ENCODE results near the gene GMCL2. TPM values are rescaled to one million over a fixed set of nuclear protein-coding genes. Genes with fewer than 3 reads are reported as not detected.

Gene GMCL2
- total RNA-seq, 3 donors from 2014 or later = not detected

GRCh38 chr5:178215280-178216002 is 28.3 kb upstream of the GMCL2 start:
- intact Hi-C loops (cut with DNase I; ENCODE audit: low total_unique reads) = no loop called here
- TF ChIP-seq POLR2A (IDR thresholded peaks at IDR 0.05) (no peak), POLR2AphosphoS5 (IDR thresholded peaks at IDR 0.05) (no peak), CTCF (IDR thresholded peaks at IDR 0.05) (no peak)
- no peak for DNase-seq (ENCODE audit: low spot score in 2 of 2)
- Histone ChIP-seq H3K27ac (no peak overlapping the region), H3K9me3 (no peaks in the 10 kb centered on the region), H3K27me3 (no peaks in the 10 kb centered on the region), H3K4me1 (peaks cover 0 to 12% of the 10 kb centered on the region in 2 donors), H3K36me3 (peaks cover 23% of the 10 kb centered on the region), H3K4me3 (no peak overlapping the region)

- H3K9me3 ChIP-seq = no peaks in the 10 kb centered on the region
- intact Hi-C loops (cut with DNase I; ENCODE audit: low total_unique reads) = no loop called here
- H3K36me3 ChIP-seq = peaks cover 33% of the 10 kb centered on the region
- H3K27me3 ChIP-seq = no peaks in the 10 kb centered on the region
- peaks cover 0 to 12% of the 10 kb centered on the region in 2 donors for H3K4me1 ChIP-seq
- no peak for DNase-seq (ENCODE audit: low spot score in 2 of 2)
- H3K4me3 ChIP-seq = no peak overlapping the region
- TF ChIP-seq CTCF (IDR thresholded peaks at IDR 0.05) = no peak
- TF ChIP-seq POLR2AphosphoS5 (IDR thresholded peaks at IDR 0.05) = no peak
- no peak for TF ChIP-seq POLR2A (IDR thresholded peaks at IDR 0.05)
- H3K27ac ChIP-seq = peak overlapping the region; percentile 54 to 56
These were observed 27.1 kb upstream of the GMCL2 start for GRCh38 chr5:178214160-178214803.

- Histone ChIP-seq H3K4me3 (no peak overlapping the region), H3K36me3 (peaks cover 35% of the 10 kb centered on the region), H3K27ac (peak overlapping the region; percentile 54 to 56), H3K27me3 (no peaks in the 10 kb centered on the region), H3K4me1 (peaks cover 0 to 12% of the 10 kb centered on the region in 2 donors), H3K9me3 (no peaks in the 10 kb centered on the region)
- DNase-seq (ENCODE audit: low spot score in 2 of 2) = no peak
- TF ChIP-seq CTCF (IDR thresholded peaks at IDR 0.05) = no peak
- no peak for TF ChIP-seq POLR2AphosphoS5 (IDR thresholded peaks at IDR 0.05)
- no peak for TF ChIP-seq POLR2A (IDR thresholded peaks at IDR 0.05)
- intact Hi-C loops (cut with DNase I; ENCODE audit: low total_unique reads) = no loop called here
These were observed 26.6 kb upstream of the GMCL2 start for GRCh38 chr5:178213748-178214151.

GRCh38 chr5:178213003-178213461 is 25.9 kb upstream of the GMCL2 start:
- TF ChIP-seq CTCF (IDR thresholded peaks at IDR 0.05) = no peak
- no peak for TF ChIP-seq POLR2A (IDR thresholded peaks at IDR 0.05)
- TF ChIP-seq POLR2AphosphoS5 (IDR thresholded peaks at IDR 0.05) = no peak
- DNase-seq (ENCODE audit: low spot score in 2 of 2) = no peak
- intact Hi-C loops (cut with DNase I; ENCODE audit: low total_unique reads) = no loop called here

More at GRCh38 chr5:178213003-178213461, 25.9 kb upstream of the GMCL2 start:
- Histone ChIP-seq H3K4me3 (no peak overlapping the region), H3K27me3 (no peaks in the 10 kb centered on the region), H3K27ac (peak overlapping the region; percentile 54 to 56), H3K9me3 (no peaks in the 10 kb centered on the region), H3K36me3 (peaks cover 35% of the 10 kb centered on the region), H3K4me1 (peaks cover 0 to 12% of the 10 kb centered on the region in 2 donors)
